PC-9 (cell line): ENCODE results near the gene DAAM2. TPM values are rescaled to one million over a fixed set of nuclear protein-coding genes. Genes with fewer than 3 reads are reported as not detected.

ENCODE experiments used
- BruUV-seq: library from RNA; stranded (reverse); fragments of 400-500 nt; replicated peaks from 2 replicates; lab custom pipeline; 2021; lab: Mats Ljungman, UMichigan
- CTCF ChIA-PET: fragments of 300-600 bp; sonication (Branson Sonifier 250); formaldehyde crosslinking; loops from one replicate; lab custom pipeline; 2022; ENCODE audit warnings: antibody characterized with exemption; lab: Charles Lee
- POLR2A ChIA-PET: fragments of 300-600 bp; sonication (Branson Sonifier 250); formaldehyde crosslinking; loops from one replicate; lab custom pipeline; 2022; ENCODE audit warnings: antibody characterized with exemption; ENCODE audit not compliant: unreplicated experiment; lab: Charles Lee
- DNase-seq, 2 experiments: peaks; one replicate each; pipeline versions ENCODE4 v3.0.0 to v3.0.0-alpha.2; 2015 to 2022; ENCODE audit warnings: mixed read lengths in 1 of 2
- H2AFZ ChIP-seq: fragments of 200-600 bp; sonication (generic); 2 replicates; pipeline ENCODE4 v1.8.1; 2017; ENCODE audit warnings: antibody characterized with exemption
- H3F3A ChIP-seq: fragments of 200-600 bp; sonication (generic); 2 replicates; pipeline ENCODE4 v1.8.1; 2017; ENCODE audit warnings: antibody characterized with exemption, mild to moderate bottlenecking, low read depth; ENCODE audit not compliant: insufficient read depth
- H3K27ac ChIP-seq: fragments of 200-600 bp; sonication (generic); 2 replicates; pipeline ENCODE4 v1.6.1; 2016; ENCODE audit warnings: mixed run types
- H3K27me3 ChIP-seq: fragments of 200-600 bp; sonication (generic); 2 replicates; pipeline ENCODE4 v1.6.1; 2016; ENCODE audit warnings: low read depth, mixed run types; ENCODE audit not compliant: insufficient read depth
- H3K36me3 ChIP-seq: fragments of 200-600 bp; sonication (generic); 2 replicates; pipeline ENCODE4 v1.6.1; 2016; ENCODE audit warnings: low read depth, mixed run types
- H3K4me1 ChIP-seq: fragments of 200-600 bp; sonication (generic); replicated peaks from 2 replicates; pipeline ENCODE4 v1.6.1; 2016; ENCODE audit warnings: mixed run types; ENCODE audit not compliant: insufficient read depth
- H3K4me2 ChIP-seq: fragments of 200-600 bp; sonication (generic); 2 replicates; pipeline ENCODE4 v1.6.1; 2017; ENCODE audit warnings: mixed run types
- H3K4me3 ChIP-seq: fragments of 200-600 bp; sonication (generic); 2 replicates; pipeline ENCODE4 v1.6.1; 2016; ENCODE audit warnings: mixed run types
- H3K79me2 ChIP-seq: fragments of 200-600 bp; sonication (generic); 2 replicates; pipeline ENCODE4 v1.6.1; 2017; ENCODE audit warnings: low read depth, mixed run types
- H3K9me2 ChIP-seq: fragments of 200-600 bp; sonication (generic); 2 replicates; pipeline ENCODE4 v1.8.1; 2017; ENCODE audit warnings: mild to moderate bottlenecking; ENCODE audit not compliant: insufficient read depth
- H3K9me3 ChIP-seq: fragments of 200-600 bp; sonication (generic); 2 replicates; pipeline ENCODE4 v1.8.1; 2016; ENCODE audit warnings: low read depth; ENCODE audit not compliant: insufficient read depth
- H4K20me1 ChIP-seq: fragments of 200-600 bp; sonication (generic); 2 replicates; pipeline ENCODE4 v1.8.1; 2017; ENCODE audit not compliant: insufficient read depth
- EZH2 ChIP-seq: fragments of 200-600 bp; sonication (generic); IDR thresholded peaks from 2 replicates; pipeline ENCODE4 v1.8.0; 2017; ENCODE audit warnings: antibody characterized with exemption, low read depth
- intact Hi-C: fragments of 100-400 bp; cut with micrococcal nuclease; formaldehyde crosslinking; loops from one replicate; pipeline ENCODE4 v1.10.0; 2022; ENCODE audit not compliant: unreplicated experiment
- total RNA-seq: library from RNA; stranded (reverse); gene quantifications from 2 replicates; pipeline ENCODE4 v1.2.3, GENCODE V29; 2021
- TF ChIP-seq, protein P1 (sequence below): fragments of 200-600 bp; sonication (generic); conservative IDR thresholded peaks from 2 replicates; pipeline ENCODE4 v1.6.1; 2017; ENCODE audit warnings: mixed run types, antibody characterized with exemption, mild to moderate bottlenecking, moderate library complexity

The DAAM2 gene
- total RNA-seq, 1 experiment from 2014 or later = not detected

DNA sequence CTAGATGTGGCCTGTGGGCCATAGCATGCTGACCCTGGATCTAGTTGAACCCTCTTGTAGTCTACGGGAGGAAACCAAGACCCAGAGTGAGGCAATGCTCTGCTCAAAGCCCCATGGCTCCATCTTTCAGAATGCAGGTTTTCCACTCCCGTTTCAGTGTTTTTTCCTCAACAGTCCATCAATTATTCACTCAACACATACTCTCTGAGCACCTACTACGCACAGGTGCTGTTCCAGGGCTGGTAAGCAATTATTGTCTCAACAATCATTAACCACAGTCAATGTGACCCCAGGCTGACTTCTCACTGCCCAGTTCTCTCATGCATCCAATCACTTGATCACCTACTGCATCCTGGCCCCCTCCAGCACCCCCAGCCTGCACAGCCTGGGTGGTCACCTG is 122.1 kb downstream of the DAAM2 start:
- no TSS peak for BruUV-seq
- CTCF ChIA-PET = no interaction called here

DNA sequence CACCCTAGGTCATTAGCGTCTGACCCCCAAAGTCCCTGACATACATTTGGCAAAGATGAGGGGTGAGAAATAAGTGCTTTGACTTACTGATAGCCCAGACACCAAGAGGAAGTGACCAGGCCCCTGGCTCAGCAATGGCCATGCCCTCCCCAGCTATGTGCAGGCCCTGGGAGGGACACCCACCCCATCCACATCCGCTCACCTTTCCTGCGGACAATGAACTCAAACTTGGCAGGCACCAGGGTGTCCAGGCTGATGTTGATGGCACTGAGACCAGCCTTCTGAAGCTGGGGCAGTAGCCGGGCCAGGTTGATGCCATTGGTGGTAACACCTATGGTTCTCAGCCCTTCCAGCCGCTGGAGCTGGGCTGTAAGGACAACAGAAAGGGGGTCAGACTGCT is 123.7 kb downstream of the DAAM2 start:
- no peaks in the 10 kb centered on the region for H3K9me3 ChIP-seq
- no peak overlapping the region for H2AFZ ChIP-seq
- no peak for DNase-seq
- no peaks in the 10 kb centered on the region for H3F3A ChIP-seq
- H4K20me1 ChIP-seq = no peaks in the 10 kb centered on the region
- no peak overlapping the region for H3K27ac ChIP-seq
- ChIA-PET CTCF (no interaction called here), POLR2A (interaction anchor here (0.6 kb wide), 1 partner anchor 241 kb away, joined by 6 read pairs; no protein-coding TSS in a partner anchor)
- H3K27me3 ChIP-seq = peaks cover 55% of the 10 kb centered on the region
- no TSS peak for BruUV-seq
- no peak for TF ChIP-seq EZH2
- TF ChIP-seq, protein P1, sequence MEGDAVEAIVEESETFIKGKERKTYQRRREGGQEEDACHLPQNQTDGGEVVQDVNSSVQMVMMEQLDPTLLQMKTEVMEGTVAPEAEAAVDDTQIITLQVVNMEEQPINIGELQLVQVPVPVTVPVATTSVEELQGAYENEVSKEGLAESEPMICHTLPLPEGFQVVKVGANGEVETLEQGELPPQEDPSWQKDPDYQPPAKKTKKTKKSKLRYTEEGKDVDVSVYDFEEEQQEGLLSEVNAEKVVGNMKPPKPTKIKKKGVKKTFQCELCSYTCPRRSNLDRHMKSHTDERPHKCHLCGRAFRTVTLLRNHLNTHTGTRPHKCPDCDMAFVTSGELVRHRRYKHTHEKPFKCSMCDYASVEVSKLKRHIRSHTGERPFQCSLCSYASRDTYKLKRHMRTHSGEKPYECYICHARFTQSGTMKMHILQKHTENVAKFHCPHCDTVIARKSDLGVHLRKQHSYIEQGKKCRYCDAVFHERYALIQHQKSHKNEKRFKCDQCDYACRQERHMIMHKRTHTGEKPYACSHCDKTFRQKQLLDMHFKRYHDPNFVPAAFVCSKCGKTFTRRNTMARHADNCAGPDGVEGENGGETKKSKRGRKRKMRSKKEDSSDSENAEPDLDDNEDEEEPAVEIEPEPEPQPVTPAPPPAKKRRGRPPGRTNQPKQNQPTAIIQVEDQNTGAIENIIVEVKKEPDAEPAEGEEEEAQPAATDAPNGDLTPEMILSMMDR = no peak
- no peaks in the 10 kb centered on the region for H3K79me2 ChIP-seq
- intact Hi-C loops = no loop called here
- no peaks in the 10 kb centered on the region; the same call in 1 of the 2 replicates for H3K9me2 ChIP-seq
- no peaks in the 10 kb centered on the region for H3K4me1 ChIP-seq
- no peak overlapping the region for H3K4me3 ChIP-seq
- H3K36me3 ChIP-seq = no peaks in the 10 kb centered on the region
- no peak overlapping the region for H3K4me2 ChIP-seq

More for the DNA sequence above, 122.1 kb downstream of the DAAM2 start:
- H3F3A ChIP-seq = no peaks in the 10 kb centered on the region
- no peaks in the 10 kb centered on the region for H3K4me1 ChIP-seq
- POLR2A ChIA-PET = no interaction called here
- peaks cover 44% of the 10 kb centered on the region for H3K27me3 ChIP-seq
- intact Hi-C loops = no loop called here
- no peaks in the 10 kb centered on the region for H3K79me2 ChIP-seq
- no peak overlapping the region for H3K4me3 ChIP-seq
- no peaks in the 10 kb centered on the region for H4K20me1 ChIP-seq
- no peak overlapping the region for H3K4me2 ChIP-seq
- TF ChIP-seq, protein P1 = no peak
- no peak for TF ChIP-seq EZH2
- no peak overlapping the region for H3K27ac ChIP-seq
- no peak overlapping the region for H2AFZ ChIP-seq
- no peaks in the 10 kb centered on the region for H3K36me3 ChIP-seq
- DNase-seq = no peak
- no peaks in the 10 kb centered on the region for H3K9me2 ChIP-seq
- H3K9me3 ChIP-seq = no peaks in the 10 kb centered on the region

DNA sequence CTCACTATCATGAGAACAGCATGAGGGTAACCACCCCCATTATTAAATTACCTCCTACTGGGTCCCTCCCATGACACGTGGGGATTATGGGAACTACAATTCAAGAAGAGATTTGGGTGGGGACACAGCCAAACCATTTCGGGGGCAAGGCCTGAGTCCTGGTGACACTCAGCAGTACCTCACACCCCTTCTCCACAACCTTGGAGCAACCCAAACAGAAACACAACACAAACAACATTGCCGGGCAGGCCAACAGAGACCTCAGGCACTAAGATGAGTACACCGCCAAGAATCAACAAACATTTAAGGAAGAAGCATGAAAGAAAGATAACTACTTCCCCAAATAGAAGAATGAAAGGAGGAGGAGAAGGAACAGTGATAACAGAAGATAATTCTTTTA is 125.2 kb downstream of the DAAM2 start:
- Histone ChIP-seq H3K27ac (no peak overlapping the region), H3K27me3 (peaks cover 52% of the 10 kb centered on the region), H3K79me2 (no peaks in the 10 kb centered on the region), H3K4me2 (no peak overlapping the region), H3K4me3 (no peak overlapping the region), H3K9me2 (no peaks in the 10 kb centered on the region; the same call in 1 of the 2 replicates), H4K20me1 (no peaks in the 10 kb centered on the region), H3K36me3 (no peaks in the 10 kb centered on the region), H3K9me3 (no peaks in the 10 kb centered on the region), H3F3A (no peaks in the 10 kb centered on the region), H2AFZ (no peak overlapping the region), H3K4me1 (no peaks in the 10 kb centered on the region)
- BruUV-seq = no TSS peak
- ChIA-PET POLR2A (interaction anchor here (0.5 to 0.8 kb wide), 2 partner anchors 766 to 1185 kb away, joined by 3 to 12 read pairs; no protein-coding TSS in a partner anchor), CTCF (no interaction called here)
- intact Hi-C loops = no loop called here
- no peak for TF ChIP-seq EZH2
- TF ChIP-seq, protein P1 = no peak
- DNase-seq = no peak
